Gastroesophageal sphincter (tissue), 2 donors: ENCODE data around the gene NOL4L.

Experiments
- POLR2A ChIP-seq, 2 donors: fragments of 450-650 bp; IDR thresholded peaks; one replicate each; pipeline ENCODE4 v1.6.1; 2017; ENCODE audit warnings: antibody characterized with exemption in 2 of 2, mild to moderate bottlenecking in 2 of 2, moderate library complexity in 1 of 2
- POLR2AphosphoS5 ChIP-seq: sonication (generic); formaldehyde crosslinking; IDR thresholded peaks from one replicate; pipeline ENCODE4 v1.6.1; 2017; ENCODE audit warnings: antibody characterized with exemption

GRCh38 chr20:32490942-32491763, 94.0 kb downstream of the NOL4L start:
- TF ChIP-seq POLR2AphosphoS5 = no peak
- TF ChIP-seq POLR2A (IDR thresholded peaks at IDR 0.05) = no peak
